Measurements from ENCODE around the gene MAZ.
"Not testable (repeated sequence)": the region's sequence is repeated elsewhere in the genome, so short reads cannot be mapped to it uniquely, and the experiment has no call there.

DNA sequence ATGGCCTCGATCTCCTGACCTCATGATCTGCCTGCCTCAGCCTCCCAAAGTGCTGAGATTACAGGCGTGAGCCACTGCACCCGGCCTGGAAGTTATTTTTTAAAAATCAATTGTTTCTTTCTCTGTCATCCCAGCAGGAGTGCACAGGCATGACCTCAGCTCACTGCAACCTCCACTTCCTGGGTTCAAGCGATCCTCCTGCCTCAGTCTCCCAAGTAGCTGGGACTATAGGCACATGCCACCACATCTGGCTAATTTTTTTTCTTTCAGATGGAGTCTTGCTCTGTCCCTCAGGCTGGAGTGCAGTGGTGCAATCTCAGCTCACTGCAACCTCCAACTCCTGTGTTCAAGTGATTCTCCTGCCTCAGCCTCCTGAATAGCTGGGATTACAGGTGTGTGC, 19.2 kb upstream of the MAZ start:
- TF ChIP-seq GABPA (IDR thresholded peaks at IDR 0.05 in 1 of 2, conservative IDR thresholded peaks at IDR 0.05 in 1 of 2); SP1 (IDR thresholded peaks at IDR 0.05); JUND (IDR thresholded peaks at IDR 0.05); YY1 (IDR thresholded peaks at IDR 0.05); TAF1 (conservative IDR thresholded peaks at IDR 0.05); RXRA (IDR thresholded peaks at IDR 0.05); RAD21 (IDR thresholded peaks at IDR 0.05); HNF4G (IDR thresholded peaks at IDR 0.05); EGR1 (IDR thresholded peaks at IDR 0.05; ENCODE audit: low read depth in 2 of 2): not testable (repeated sequence)
- TF ChIP-seq, protein P1, sequence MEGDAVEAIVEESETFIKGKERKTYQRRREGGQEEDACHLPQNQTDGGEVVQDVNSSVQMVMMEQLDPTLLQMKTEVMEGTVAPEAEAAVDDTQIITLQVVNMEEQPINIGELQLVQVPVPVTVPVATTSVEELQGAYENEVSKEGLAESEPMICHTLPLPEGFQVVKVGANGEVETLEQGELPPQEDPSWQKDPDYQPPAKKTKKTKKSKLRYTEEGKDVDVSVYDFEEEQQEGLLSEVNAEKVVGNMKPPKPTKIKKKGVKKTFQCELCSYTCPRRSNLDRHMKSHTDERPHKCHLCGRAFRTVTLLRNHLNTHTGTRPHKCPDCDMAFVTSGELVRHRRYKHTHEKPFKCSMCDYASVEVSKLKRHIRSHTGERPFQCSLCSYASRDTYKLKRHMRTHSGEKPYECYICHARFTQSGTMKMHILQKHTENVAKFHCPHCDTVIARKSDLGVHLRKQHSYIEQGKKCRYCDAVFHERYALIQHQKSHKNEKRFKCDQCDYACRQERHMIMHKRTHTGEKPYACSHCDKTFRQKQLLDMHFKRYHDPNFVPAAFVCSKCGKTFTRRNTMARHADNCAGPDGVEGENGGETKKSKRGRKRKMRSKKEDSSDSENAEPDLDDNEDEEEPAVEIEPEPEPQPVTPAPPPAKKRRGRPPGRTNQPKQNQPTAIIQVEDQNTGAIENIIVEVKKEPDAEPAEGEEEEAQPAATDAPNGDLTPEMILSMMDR (IDR thresholded peaks at IDR 0.05; ENCODE audit: low read depth, low read length, missing input control): not testable (repeated sequence)
- TF ChIP-seq, protein P2, sequence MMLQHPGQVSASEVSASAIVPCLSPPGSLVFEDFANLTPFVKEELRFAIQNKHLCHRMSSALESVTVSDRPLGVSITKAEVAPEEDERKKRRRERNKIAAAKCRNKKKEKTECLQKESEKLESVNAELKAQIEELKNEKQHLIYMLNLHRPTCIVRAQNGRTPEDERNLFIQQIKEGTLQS (IDR thresholded peaks at IDR 0.05): not testable (repeated sequence)
- TF ChIP-seq, protein P3, sequence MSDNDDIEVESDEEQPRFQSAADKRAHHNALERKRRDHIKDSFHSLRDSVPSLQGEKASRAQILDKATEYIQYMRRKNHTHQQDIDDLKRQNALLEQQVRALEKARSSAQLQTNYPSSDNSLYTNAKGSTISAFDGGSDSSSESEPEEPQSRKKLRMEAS (IDR thresholded peaks at IDR 0.05): not testable (repeated sequence)
- TF ChIP-seq, protein P4, sequence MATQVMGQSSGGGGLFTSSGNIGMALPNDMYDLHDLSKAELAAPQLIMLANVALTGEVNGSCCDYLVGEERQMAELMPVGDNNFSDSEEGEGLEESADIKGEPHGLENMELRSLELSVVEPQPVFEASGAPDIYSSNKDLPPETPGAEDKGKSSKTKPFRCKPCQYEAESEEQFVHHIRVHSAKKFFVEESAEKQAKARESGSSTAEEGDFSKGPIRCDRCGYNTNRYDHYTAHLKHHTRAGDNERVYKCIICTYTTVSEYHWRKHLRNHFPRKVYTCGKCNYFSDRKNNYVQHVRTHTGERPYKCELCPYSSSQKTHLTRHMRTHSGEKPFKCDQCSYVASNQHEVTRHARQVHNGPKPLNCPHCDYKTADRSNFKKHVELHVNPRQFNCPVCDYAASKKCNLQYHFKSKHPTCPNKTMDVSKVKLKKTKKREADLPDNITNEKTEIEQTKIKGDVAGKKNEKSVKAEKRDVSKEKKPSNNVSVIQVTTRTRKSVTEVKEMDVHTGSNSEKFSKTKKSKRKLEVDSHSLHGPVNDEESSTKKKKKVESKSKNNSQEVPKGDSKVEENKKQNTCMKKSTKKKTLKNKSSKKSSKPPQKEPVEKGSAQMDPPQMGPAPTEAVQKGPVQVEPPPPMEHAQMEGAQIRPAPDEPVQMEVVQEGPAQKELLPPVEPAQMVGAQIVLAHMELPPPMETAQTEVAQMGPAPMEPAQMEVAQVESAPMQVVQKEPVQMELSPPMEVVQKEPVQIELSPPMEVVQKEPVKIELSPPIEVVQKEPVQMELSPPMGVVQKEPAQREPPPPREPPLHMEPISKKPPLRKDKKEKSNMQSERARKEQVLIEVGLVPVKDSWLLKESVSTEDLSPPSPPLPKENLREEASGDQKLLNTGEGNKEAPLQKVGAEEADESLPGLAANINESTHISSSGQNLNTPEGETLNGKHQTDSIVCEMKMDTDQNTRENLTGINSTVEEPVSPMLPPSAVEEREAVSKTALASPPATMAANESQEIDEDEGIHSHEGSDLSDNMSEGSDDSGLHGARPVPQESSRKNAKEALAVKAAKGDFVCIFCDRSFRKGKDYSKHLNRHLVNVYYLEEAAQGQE (IDR thresholded peaks at IDR 0.05): not testable (repeated sequence)
